Amygdala (tissue), 56 donors: Measurements from ENCODE around the gene SEC31A.
"Not testable (repeated sequence)": the region's sequence is repeated elsewhere in the genome, so short reads cannot be mapped to it uniquely, and the experiment has no call there.

ENCODE experiments used
- DNase-seq, 56 donors: peaks; one replicate each; lab custom pipeline; 2025; lab: John Stamatoyannopoulos, UW

The SEC31A gene

DNA sequence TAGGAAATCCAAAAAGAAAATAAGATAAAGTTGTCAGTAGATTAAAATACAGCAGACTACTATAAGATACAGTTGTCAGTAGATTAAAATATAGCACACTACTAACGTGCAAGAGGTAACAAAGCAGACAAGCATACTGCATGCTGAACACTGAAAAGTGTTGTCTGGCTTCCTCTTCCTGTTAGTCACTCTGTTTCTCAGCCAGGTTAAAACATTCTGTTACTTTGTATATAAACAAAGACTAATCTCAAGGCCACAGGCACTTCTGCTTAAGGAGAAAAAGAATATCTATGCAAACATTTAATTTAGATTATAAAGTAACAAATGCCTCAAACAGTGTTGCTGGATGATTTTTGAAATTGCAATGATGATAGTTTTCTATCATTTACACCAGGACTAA is 51.3 kb downstream of the SEC31A start:
- DNase-seq = no peak

DNA sequence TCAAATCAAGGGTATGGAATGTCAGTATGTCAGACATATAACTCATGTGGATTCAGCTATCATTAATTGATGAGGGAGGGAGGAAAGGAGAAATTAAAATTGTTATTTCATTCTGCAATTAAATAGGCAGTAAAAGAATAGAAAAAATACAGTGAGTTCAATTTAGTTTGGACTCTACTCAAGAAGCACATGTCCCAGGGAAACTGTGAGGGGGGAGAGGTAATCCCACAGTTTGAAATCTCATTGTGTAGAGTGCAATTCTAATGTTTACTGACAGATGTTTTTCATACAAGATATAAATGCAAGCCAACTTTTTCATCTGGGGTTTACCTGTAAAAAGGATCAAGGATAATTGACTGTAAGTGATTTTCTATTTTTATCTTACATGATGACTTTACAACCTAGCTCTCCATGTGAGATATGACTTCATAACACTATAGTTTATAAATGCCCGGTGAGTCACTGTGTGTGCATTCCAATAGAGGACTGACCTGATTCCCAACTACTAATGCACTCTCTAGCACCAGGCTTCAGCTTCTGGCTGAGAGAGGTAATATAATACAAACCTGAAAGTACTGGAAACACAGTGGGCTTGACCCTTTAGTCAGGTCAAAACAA is 57.1 kb downstream of the SEC31A start:
- no peak for DNase-seq

DNA sequence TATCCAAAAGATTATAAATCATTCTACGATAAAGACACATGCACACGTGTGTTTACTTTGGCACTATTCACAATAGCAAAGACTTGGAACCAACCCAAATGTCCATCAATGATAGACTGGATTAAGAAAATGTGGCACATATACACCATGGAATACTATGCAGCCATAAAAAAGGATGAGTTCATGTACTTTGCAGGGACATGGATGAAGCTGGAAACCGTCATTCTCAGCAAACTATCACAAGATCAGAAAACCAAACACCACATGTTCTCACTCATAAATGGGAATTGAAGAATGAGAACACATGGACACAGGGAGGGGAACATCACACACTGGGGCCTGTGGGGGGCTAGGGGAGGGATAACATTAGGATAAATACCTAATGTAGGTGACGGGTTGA is 57.9 kb downstream of the SEC31A start:
- not testable (repeated sequence) for DNase-seq

DNA sequence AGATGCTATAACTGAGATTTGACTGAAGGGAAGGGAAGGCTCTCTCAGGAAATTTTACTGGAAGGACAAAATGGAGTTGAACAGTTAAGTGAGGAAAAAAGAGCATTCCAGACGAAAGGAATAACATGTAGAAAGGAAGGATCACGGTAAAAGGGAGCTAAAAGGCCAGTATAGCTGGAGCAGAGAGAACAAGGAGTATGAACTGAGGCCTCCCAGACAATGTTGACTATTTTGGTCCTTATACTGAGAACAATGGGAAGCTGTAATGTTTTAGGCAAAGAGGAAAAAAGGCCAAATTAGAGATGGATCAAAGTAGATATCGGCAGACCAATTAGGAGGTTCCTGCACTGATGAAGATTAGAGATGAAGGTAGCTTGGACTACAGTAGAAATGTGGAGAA is 65.5 kb downstream of the SEC31A start:
- DNase-seq = no peak

DNA sequence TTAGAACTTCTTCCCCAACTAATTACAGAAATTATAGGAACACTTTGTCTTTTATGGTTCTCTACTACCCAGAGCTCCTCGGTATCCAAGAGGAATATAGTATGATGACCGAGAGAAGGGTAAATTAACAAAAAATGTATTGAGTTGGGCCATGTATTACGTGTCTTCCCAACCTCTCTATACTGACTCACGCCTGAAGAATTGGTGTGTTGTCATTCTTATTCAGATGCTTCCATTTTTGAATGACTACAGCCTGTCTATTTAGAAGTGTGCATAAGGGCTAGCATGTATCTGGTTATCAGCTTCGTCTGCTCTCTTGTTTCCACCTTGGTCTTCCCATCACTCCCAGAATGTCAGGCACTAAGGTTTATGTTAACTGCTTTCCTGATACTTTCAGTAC is 67.9 kb downstream of the SEC31A start:
- DNase-seq = no peak

DNA sequence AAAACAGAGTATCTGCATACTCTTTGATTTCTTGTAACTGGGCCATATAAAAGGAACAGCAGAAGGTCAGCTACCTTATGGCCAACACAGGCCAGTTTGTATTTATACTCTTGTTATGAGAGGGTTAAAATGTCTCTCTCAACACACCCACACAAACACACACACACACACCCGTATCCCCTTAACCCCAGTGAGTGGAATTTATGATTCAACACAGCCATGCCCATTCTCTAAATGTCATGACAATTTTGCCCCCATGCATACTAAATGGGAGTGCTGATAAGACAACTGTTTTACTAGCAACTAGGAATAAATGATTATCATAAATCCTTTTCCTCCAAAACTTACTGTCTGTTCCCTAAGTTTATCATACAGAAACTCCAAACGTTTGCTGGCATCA is 70.3 kb downstream of the SEC31A start:
- no peak for DNase-seq

DNA sequence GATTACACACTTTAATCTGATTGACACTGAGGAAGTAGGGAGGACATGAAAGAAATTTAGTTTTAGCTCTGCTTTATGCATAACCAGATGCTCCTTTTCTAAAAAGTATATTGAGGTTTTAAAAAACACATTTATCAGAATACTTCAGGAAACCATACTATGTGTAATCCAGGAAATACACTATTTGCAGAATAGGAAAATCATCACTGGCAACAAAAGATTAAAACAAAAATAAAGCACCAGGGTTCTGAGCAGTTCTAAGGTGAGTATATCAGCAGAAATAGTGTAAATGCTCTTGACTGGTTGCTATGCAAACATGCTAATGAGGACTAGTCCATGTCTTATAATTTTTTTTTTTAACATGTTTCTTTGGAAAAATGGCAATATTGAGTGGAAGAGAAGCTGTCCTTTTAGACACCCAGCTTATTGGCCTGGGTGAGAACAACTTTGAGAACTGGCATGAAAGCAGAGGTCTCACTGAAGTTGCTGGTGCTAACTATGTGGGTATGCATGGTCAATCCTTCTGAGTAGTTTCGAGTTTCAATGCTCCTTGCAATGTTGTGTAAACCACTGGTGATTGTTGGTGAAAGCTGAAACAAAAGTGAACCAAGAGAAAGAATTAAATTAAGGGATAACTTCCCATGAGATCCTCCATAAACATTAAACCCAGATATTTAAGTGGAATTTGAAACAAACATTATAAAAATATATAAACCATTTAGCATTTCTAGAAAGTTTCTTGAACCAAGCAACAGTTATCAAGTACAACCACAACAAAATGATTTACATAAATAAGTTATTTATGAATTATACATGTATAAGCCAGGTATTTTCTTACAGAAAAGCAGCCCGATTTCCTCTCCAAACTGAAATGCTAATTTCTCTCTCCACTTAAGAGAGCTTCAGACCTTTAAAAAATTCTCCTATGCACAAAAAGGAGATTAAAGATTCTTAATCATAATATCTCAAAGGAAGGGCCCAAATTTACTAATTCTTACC is 72.0 kb downstream of the SEC31A start:
- DNase-seq = no peak

DNA sequence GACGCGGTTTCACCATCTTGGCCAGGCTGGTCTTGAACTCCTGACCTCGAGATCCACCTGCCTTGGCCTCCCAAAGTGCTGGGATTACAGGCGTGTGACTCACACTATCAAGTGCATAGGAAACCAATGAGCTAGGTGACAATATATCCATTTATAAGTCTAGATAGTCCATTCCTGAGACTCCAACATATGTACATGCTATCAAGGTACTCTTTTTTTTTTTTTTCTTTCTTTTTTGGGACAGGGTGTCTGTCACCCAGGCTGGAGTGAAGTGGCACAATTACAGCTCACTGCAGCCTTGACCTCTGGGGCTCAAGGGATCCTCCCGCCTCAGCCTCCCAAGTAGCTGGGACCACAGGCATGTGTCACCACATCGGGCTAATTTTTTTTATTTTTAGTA is 74.1 kb downstream of the SEC31A start:
- not testable (repeated sequence) for DNase-seq

DNA sequence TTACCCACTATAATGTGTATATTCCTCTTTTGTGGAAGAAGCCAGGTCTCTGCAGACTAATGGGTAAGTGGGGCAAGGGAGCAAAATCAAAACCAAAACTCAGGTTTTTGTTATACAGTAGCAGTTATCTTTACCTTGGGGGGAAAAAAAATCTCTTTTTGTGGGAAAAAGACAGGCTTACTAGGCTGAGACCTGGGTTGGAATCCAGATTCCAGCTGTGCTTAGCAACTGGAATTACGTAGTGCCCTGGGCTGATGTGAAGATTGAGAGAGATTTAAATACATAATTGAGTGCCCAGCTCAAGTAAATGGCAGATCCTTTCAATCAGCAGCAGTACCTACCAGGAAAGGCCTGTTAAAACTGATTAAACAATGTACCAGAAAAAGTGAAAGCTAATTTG is 76.9 kb downstream of the SEC31A start:
- no peak for DNase-seq

DNA sequence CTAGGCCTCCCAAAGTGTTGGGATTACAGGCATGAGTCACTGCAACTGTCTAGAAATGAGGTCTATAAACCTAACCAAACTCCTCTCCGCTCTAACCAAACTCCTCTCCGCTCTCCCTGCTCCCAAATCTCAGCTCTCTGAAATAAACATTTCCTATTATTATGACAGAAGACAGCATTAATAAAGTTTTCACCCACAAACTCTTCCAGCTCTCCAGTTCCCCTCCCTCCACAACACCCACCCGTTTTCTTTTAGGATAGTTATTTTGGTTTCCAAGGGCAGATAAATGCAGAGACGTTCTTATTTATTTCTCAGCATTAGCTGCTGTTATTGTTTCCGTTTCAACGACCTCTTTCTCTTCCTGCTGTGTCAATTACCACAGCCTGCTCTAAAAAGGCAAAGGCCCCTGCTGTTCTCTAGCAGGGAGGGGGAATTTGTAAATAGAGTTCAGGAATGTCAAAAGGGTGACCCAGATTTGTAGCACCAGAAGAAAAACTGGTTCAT is 79.1 kb downstream of the SEC31A start:
- DNase-seq = peak in 5 of 56 donors; percentile 5 to 27 (median 18)

DNA sequence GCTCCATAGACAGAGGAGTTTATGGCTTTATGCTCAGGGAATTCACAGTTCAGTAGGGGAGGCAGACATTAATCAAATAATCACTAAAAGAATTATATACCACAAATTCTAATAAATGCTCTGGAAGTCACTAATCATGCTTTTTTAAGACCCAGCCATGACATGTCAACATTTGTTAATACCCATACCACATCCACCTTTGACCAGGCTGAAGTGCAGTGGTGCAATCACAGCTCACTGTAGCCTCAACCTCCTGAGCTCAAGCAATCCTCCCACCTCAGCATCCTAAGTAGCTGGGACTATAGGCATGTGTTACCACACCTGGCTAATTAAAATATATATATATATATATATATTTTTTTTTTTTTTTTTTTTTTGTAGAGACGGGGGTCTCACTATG is 79.6 kb downstream of the SEC31A start:
- no peak for DNase-seq

DNA sequence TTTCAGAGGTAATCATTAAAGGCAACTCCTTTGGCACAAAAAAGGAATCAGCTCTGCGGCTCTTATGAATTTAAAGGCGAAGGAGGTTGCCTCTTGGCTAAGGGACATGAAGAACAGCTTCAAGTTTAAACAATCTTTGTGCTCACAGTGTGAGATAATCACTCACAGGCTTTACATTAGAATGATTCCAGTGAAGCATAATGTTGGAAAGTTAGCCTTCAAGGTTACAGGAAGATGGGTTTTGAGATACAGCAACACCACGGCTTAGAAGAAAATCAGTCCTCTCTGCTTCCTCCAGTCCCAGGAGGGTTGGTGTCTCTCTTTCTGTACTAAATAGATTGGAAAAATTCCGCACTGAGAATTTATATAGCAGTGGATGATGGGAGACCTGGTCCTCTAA is 80.8 kb downstream of the SEC31A start:
- no peak for DNase-seq

DNA sequence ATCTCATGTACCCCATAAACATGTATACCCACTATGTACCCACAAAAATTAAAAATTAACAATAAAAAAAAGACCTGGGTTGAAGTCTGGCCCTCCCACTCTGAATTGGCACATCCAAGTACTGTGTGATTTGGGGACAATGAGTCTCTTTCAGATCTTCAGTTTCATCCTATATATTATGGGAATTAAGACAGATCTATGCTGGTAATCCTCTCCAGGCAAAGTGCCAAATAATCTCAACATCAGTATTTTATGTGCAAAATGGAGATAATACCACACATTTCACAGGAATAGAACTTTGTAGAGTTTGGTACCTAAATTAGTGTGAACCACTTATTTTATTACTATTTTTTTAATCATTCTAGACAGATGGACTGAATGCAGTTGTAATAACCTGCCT is 81.3 kb downstream of the SEC31A start:
- no peak for DNase-seq

DNA sequence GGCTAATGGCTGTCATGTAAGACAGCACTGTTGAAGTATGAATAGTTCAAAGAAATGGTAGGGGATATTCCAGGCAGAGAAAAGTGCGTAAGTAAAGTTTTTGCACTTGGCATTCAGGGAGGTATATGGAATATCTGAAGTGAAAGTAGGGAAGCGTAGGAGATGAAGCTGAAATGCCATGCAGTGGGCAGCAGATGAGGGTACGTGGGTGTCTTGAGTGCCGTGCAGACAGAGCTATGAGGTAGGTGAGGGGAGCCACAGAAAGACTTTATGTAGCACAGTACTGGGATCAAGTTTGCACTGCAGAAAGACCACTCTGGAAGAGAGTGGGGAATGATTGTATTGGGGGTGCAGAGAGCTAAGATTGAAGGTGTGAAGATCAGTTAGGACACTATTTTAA is 87.2 kb downstream of the SEC31A start:
- DNase-seq = no peak

DNA sequence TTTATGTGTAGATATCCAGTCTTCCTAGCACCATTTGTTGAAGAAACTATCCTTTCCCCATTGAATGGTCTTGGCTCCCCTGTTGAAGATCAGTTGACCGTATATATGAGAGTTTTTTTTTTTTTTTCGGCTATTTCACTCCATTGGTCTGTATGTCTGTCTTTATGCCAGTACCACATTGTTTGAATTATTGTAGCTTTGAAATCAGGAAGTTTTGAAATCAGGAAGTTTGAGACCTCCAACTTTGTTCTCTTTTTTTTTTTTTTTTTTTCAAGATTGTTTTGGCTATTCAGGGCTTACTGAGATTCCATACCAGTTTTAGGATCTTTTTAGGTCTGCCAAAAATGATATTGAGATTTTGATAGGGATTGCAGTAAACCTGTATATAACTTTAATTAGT is 88.0 kb downstream of the SEC31A start:
- no peak for DNase-seq

DNA sequence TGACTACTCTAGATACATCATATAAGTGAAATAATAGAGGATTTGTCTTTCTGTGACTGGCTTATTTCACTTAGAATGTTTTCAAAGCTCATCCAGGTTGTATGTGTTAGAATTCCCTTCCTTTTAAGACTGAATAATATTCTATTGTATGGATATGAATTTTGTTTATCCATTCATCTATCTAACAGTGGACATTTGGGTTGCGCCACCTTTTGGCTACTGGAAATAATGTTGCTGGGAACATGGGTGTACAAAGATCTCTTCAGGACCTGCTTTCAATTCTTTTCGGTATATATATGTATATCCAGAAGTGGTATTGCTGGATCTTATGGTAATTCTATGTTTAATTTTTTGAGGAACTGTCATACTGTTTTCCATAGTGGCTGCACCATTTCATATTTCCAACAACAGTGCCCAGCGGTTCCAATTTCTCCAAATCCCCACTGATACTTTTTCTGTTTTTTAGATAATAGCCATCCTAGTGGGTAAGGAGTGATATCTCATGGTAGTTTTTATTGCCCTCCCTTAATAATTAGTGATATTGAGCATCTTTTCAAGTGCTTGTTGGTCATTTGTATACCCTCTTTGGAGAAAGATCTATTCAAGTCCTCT is 88.9 kb downstream of the SEC31A start:
- peak in 3 of 56 donors; percentile 17 to 53 (median 22) for DNase-seq

DNA sequence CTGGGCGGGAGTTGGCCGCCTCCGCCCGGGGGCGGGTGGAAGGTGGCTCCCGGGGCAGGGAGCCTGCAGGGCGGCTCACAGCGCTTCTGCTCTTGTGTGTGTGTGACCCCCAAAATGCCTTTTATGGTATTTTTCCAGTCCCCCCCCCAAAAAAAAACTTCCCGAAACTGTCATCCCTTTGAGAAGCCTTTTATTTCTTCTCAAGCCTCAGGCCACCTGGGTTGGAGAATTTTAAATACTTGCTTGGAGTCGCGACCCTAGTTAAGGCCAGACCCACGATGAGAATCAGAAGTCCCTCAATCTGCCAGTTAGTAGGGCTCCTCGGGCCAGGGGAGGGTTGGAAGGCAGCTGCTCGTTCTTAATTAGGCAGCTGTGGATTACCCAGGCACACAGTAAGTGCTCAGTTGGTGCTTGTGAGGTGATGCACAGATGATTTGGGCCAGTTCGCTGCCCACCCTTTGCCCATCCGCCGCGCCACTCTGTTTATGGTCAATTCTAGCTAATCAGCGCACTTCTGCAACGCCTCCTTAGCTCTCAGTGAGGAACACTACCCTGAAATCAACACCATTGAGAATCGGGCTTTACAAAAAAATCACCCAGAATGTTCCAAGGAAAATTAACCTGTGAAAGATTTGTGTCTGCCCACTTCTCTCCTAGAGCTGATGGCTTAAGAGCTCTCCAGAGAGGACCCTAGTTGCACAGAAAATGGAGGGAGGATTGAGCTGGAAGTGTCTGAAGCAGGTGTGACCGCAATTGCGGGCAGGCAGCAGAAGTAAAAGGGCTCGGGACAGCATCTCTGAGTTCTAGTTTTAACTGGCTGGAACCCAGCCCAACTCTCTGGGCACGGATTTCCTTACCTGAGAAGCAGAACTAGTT is 91.7 kb downstream of the SEC31A start:
- DNase-seq = peak in 7 of 56 donors; percentile 35 to 67 (median 58)

DNA sequence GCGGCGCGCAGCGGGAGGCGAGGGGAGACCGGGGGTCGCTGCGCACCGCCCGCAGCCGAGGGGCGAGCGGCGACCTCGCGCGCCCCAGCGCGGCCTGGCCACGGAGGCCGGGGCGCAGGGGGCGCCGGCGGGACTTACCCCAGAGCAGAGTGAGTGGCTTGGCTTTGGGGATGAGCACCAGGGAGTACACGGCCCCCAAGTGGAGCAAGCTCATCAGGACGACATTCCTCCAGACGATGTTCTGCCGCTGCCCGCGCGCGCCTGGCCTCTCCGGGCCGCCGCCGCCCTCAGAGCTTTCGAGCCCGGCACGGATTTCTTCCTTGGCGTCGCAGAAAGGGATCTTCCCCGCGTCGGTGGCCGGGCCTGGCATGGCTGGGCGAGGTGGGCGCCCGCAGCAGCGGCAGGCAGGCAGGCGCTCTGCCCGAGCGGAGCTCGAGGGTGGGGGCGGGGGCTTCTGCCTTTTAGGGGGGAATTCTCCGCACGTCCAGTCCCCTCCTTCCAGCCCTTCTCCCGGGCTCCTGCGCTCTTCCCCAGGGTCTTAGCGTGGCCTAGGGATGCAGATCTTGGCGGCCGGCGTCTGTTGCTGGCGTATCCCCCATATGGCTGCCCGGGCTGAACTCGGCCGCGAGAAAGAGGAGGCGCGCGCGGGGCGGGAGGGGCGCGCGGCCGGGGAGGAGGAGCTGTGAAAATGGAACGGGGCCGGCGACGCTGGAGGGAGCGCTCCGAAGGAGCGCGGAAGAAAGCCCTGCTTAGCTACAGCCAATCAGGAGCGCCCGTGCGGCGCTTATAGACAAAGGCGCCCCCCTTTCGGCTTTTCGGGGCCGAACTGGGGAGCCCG is 92.6 kb downstream of the SEC31A start, which contains the start of gene SCD5:
Gene SCD5, minus strand, starts transcription at position 629 of the 838 bp plus-strand sequence. Its CDS starts 259 bp downstream, at position 370.
- DNase-seq = peak; percentile 20 to 92 (median 80)
